K562 (cell line): ENCODE measurements around the gene LRRC27. TPM values are rescaled to one million over a fixed set of nuclear protein-coding genes. Genes with fewer than 3 reads are reported as not detected.

Experiments
- ATAC-seq: fragments of 200-7000 bp; cut with Tn5 transposase; 3 replicates; pipeline ENCODE4 v1.9.1; 2020; ENCODE audit warnings: moderate library complexity
- BruUV-seq: library from RNA; stranded (reverse); fragments of 400-500 nt; replicated peaks from 2 replicates; lab custom pipeline; 2021; lab: Mats Ljungman, UMichigan
- CTCF ChIA-PET: fragments of 300-600 bp; formaldehyde crosslinking; extraction: SDS; loops from one replicate; lab custom pipeline; 2021; ENCODE audit warnings: low intra/inter-chr PET ratio; lab: Yijun Ruan, JAX
- POLR2A ChIA-PET: fragments of 300-600, 350-650 bp; sonication (Branson Sonifier 250); formaldehyde crosslinking; extraction: SDS; loops from one replicate; lab custom pipeline; 2021; ENCODE audit warnings: antibody characterized with exemption, inconsistent platforms; lab: Yijun Ruan, JAX
- DNase-seq, 4 experiments: peaks; one replicate each; pipeline versions ENCODE4 v3.0.0 to v3.0.0-alpha.2; 2011 to 2018; ENCODE audit warnings: low spot score in 3 of 4, mixed read lengths in 3 of 4; ENCODE audit errors: extremely low read depth in 1 of 4
- FAIRE-seq: peaks from 2 replicates; lab custom pipeline; 2011; peaks lifted over from hg19 to GRCh38; lab: Jason Lieb, UNC
- H2AFZ ChIP-seq: 2 replicates; pipeline ENCODE4 v1.6.0; 2011; ENCODE audit warnings: low read depth, low read length, control low read depth, inconsistent platforms
- H3K27ac ChIP-seq: fragments of 200-600 bp; 3 replicates; pipeline ENCODE4 v1.8.0; 2011; ENCODE audit warnings: low read depth, mild to moderate bottlenecking, control low read depth, inconsistent platforms, low read length, moderate library complexity, mixed read lengths; ENCODE audit errors: extremely low read depth
- H3K27me3 ChIP-seq, 2 experiments: fragments of 300-600 bp in 1 of 2; 2 replicates in 1 of 2; 3 replicates in 1 of 2; pipeline versions ENCODE4 v1.6.0 to v1.8.0; 2011; ENCODE audit warnings: inconsistent platforms in 2 of 2, low read length in 2 of 2, mild to moderate bottlenecking in 1 of 2, mixed read lengths in 1 of 2, moderate library complexity in 1 of 2; ENCODE audit not compliant: control insufficient read depth in 2 of 2, insufficient read depth in 2 of 2
- H3K36me3 ChIP-seq: fragments of 300-600 bp; 3 replicates; pipeline ENCODE4 v1.8.0; 2011; ENCODE audit warnings: mild to moderate bottlenecking, low read length, inconsistent platforms; ENCODE audit not compliant: control insufficient read depth, insufficient read depth
- H3K4me1 ChIP-seq, 2 experiments: fragments of 200-600 bp in 1 of 2; replicated peaks in 1 of 2; 2 replicates in 1 of 2; 3 replicates in 1 of 2; pipeline versions ENCODE4 v1.5.1 to v1.8.0; 2011; ENCODE audit warnings: inconsistent platforms in 2 of 2, low read length in 2 of 2, mild to moderate bottlenecking in 1 of 2, mixed read lengths in 1 of 2, moderate library complexity in 1 of 2; ENCODE audit not compliant: control insufficient read depth in 2 of 2, insufficient read depth in 2 of 2
- H3K4me2 ChIP-seq: 2 replicates; pipeline ENCODE4 v1.6.1; 2011; ENCODE audit warnings: low read length, control low read depth, inconsistent platforms, mixed read lengths; ENCODE audit not compliant: insufficient read depth
- H3K4me3 ChIP-seq: fragments of 200-600 bp; sonication (generic), shearing (Covaris generic); 2 replicates; pipeline ENCODE4 v1.5.1; 2016; ENCODE audit warnings: control low read depth, inconsistent platforms
- H3K79me2 ChIP-seq: fragments of 200-600 bp; 3 replicates; pipeline ENCODE4 v1.8.0; 2011; ENCODE audit warnings: low read length, inconsistent platforms; ENCODE audit not compliant: control insufficient read depth, insufficient read depth
- H3K9ac ChIP-seq, 2 experiments: 2 replicates each; pipeline versions ENCODE4 v1.6.0 to v1.6.1; 2011; ENCODE audit warnings: low read depth in 2 of 2, low read length in 2 of 2, control low read depth in 1 of 2, inconsistent platforms in 1 of 2, mild to moderate bottlenecking in 1 of 2, mixed read lengths in 1 of 2; ENCODE audit not compliant: insufficient read depth in 1 of 2
- H3K9me1 ChIP-seq: one replicate; pipeline ENCODE4 v1.6.0; 2011; ENCODE audit warnings: inconsistent platforms, mild to moderate bottlenecking, low read length, moderate library complexity; ENCODE audit not compliant: control insufficient read depth, insufficient read depth
- H3K9me3 ChIP-seq: replicated peaks from 2 replicates; pipeline ENCODE4 v1.5.1; 2011; ENCODE audit warnings: low read depth, low read length, inconsistent platforms; ENCODE audit not compliant: control insufficient read depth, insufficient read depth
- H4K20me1 ChIP-seq: replicated peaks from 2 replicates; pipeline ENCODE4 v1.6.1; 2011; ENCODE audit warnings: low read length, inconsistent platforms, mixed read lengths; ENCODE audit not compliant: control insufficient read depth, insufficient read depth
- ATF7 ChIP-seq: fragments of 450-650 bp; IDR thresholded peaks from 2 replicates; pipeline ENCODE4 v1.7.1; 2014; ENCODE audit warnings: mild to moderate bottlenecking, moderate library complexity
- CREB5 ChIP-seq: fragments of 250-450 bp; sonication (Bioruptor Pico); IDR thresholded peaks from 2 replicates; pipeline ENCODE4 v1.5.0; 2020; ENCODE audit warnings: mild to moderate bottlenecking
- EWSR1 ChIP-seq: fragments of 450-650 bp; IDR thresholded peaks from 2 replicates; pipeline ENCODE4 v1.6.1; 2018; ENCODE audit warnings: borderline replicate concordance, mild to moderate bottlenecking, low read depth, moderate library complexity; ENCODE audit not compliant: partially characterized antibody
- HLTF ChIP-seq: fragments of 450-650 bp; IDR thresholded peaks from 2 replicates; pipeline ENCODE4 v1.6.1; 2016
- HOMEZ ChIP-seq: fragments of 250-450 bp; sonication (Bioruptor Pico); IDR thresholded peaks from 2 replicates; pipeline ENCODE4 v1.4.0; 2020; ENCODE audit warnings: mild to moderate bottlenecking, moderate library complexity
- NFIX ChIP-seq: fragments of 250-450 bp; sonication (Bioruptor Pico); IDR thresholded peaks from 2 replicates; pipeline ENCODE4 v1.4.0; 2020; ENCODE audit warnings: low read depth, mild to moderate bottlenecking, moderate library complexity
- SP2 ChIP-seq: IDR thresholded peaks from 2 replicates; pipeline ENCODE4 v1.6.1; 2011; ENCODE audit warnings: mild to moderate bottlenecking, low read depth, low read length, moderate library complexity; ENCODE audit not compliant: poor library complexity, severe bottlenecking; ENCODE audit errors: extremely low read depth
- TCF7L2 ChIP-seq: fragments of 150-350 bp; IDR thresholded peaks from 2 replicates; pipeline ENCODE4 v1.6.1; 2016; ENCODE audit warnings: low read depth, mild to moderate bottlenecking, low read length, moderate library complexity
- ZNF785 ChIP-seq: fragments of 250-450 bp; sonication (Bioruptor Pico); IDR thresholded peaks from 2 replicates; pipeline ENCODE4 v1.4.0; 2020; ENCODE audit warnings: mild to moderate bottlenecking
- WGBS: fragments of 100-300 bp; shearing (Covaris generic); methylation state at CpG from one replicate; pipeline ENCODE4 v1.1.6; 2016; ENCODE audit warnings: low coverage, mixed read lengths; ENCODE audit not compliant: insufficient coverage; ENCODE audit errors: missing lambda C conversion rate; 5-methylcytosine and 5-hydroxymethylcytosine counted together
- in situ Hi-C: fragments of 300-500 bp; cut with MboI; formaldehyde crosslinking; loops from 4 replicates; pipeline ENCODE4 v1.15.0; 2018; ENCODE audit warnings: inconsistent platforms, mixed read lengths
- intact Hi-C: fragments of 100-400 bp; cut with micrococcal nuclease; formaldehyde crosslinking; loops from 2 replicates; pipeline ENCODE4 v1.14.2; 2022
- polyA plus RNA-seq, 8 experiments: library from polyadenylated mRNA; depleted of rRNA in 4 of 8; stranded (reverse) in 5 of 8; unstranded in 3 of 8; fragments of >200 nt; fragmentation: Nextera tagmentation in 2 of 8; fragmentation: Illumina TruSeq in 1 of 8; extraction: Ambion mirVana in 2 of 8; extraction: Trizol in 1 of 8; gene quantifications; 2 replicates each; pipeline versions ENCODE4 v1.2.1 to v1.2.3, GENCODE V29; 2011 to 2014; ENCODE audit warnings: inconsistent platforms in 1 of 8, missing spikeins in 1 of 8
- total RNA-seq, 7 experiments: library from RNA; depleted of rRNA in 6 of 7; stranded (reverse); fragments of >200 nt in 6 of 7; fragmentation: Illumina TruSeq in 2 of 7; extraction: Trizol in 2 of 7; gene quantifications; 2 replicates each; pipeline versions ENCODE4 v1.2.1 to v1.2.3, GENCODE V29; 2011 to 2021; ENCODE audit warnings: low replicate concordance in 1 of 7

The LRRC27 gene
- total and polyA plus RNA-seq, 9 of the 15 experiments (the other 6 are each of a cell fraction or from before 2014, with no cell fraction given), result 0.10 to 2.7 (median 1.4) TPM

DNA sequence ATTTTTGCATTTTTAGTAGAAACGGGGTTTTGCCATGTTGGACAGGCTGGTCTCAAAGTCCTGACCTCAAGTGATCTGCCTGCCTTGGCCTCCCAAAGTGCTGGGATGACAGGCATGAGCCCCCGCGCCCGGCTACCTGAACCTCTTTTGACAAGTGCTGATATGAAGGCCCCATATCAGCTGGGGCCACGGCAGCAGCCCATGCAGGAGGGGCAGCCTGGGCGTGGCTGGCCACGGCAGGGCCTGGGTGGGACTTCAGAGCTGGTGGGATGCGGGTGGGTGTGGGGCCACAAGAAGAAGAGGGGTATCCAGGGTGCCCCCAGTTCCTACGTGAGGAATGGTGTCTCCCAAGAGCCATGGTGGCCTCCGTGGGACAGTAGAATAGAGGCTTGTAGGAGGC, 6.9 kb downstream of the LRRC27 start (continued):
- no peak for TF ChIP-seq CREB5 (CRISPR knock-in tag)
- no peak for TF ChIP-seq HLTF
- TF ChIP-seq TCF7L2, result no peak
- TF ChIP-seq SP2, result no peak
- TF ChIP-seq ZNF785 (CRISPR knock-in tag), result no peak
- TF ChIP-seq HOMEZ (CRISPR knock-in tag), result no peak

DNA sequence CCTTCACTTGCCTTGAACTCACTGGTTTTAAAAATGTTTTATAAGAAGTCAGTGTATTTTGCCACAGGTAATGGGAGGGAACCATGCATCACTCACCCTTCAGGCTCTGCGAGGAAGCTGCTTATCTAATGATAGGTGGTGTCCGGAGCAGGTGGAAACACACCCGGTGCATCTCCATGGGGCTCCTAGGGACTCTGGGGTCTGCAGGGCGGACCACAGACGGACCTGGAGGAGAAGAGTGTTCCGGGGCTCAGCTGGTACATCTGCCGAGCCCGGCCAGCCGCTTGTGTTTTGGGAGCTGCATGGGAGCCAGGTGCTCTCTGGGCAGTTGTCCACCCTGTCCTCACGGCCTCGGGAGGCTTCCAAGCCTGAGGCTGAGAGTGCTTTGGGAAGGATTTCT, 7.3 kb downstream of the LRRC27 start:
- Histone ChIP-seq H3K9me3 (no peaks in the 10 kb centered on the region), H3K9ac (no peak overlapping the region), H3K27ac (no peak overlapping the region), H3K4me1 (peaks cover 10 to 21% of the 10 kb centered on the region in 2 experiments; a peak in 4 of 5 replicates), H3K27me3 (no peaks in the 10 kb centered on the region), H3K4me3 (no peak overlapping the region), H3K36me3 (no peaks in the 10 kb centered on the region), H3K4me2 (no peak overlapping the region), H2AFZ (no peak overlapping the region), H3K79me2 (no peaks in the 10 kb centered on the region), H3K9me1 (no peaks in the 10 kb centered on the region), H4K20me1 (no peaks in the 10 kb centered on the region)
- TF ChIP-seq NFIX (no peak), ATF7 (no peak), EWSR1 (no peak)
- intact Hi-C loops, result no loop called here
- FAIRE-seq (no peak), ATAC-seq (no peak), DNase-seq (no peak)
- ChIA-PET POLR2A (interaction anchor here (0.9 kb wide), 1 partner anchor 233 kb away, joined by 3 read pairs; no protein-coding TSS in a partner anchor), CTCF (no interaction called here)
- in situ Hi-C loops, result no loop called here
- 78% methylated on average over 4 of the region's 11 CpGs for WGBS
- no TSS peak for BruUV-seq
